GM10266 (cell line): ENCODE data around the gene ISL1.
A peak's percentile ranks its signal among the peaks of the same experiment; 100 is the strongest.

Experiments used
- DNase-seq: peaks from one replicate; pipeline ENCODE4 v3.0.0; 2012; ENCODE audit errors: extremely low spot score
- TF ChIP-seq, protein P1 (sequence below): IDR thresholded peaks from 2 replicates; pipeline ENCODE4 v1.5.1; 2012; ENCODE audit warnings: mild to moderate bottlenecking, low read depth; ENCODE audit not compliant: control insufficient read depth, insufficient read depth; ENCODE audit errors: missing control alignments

ISL1 gene

GRCh38 chr5:51379331-51379700 is 3.9 kb upstream of the ISL1 start:
- TF ChIP-seq, protein P1, sequence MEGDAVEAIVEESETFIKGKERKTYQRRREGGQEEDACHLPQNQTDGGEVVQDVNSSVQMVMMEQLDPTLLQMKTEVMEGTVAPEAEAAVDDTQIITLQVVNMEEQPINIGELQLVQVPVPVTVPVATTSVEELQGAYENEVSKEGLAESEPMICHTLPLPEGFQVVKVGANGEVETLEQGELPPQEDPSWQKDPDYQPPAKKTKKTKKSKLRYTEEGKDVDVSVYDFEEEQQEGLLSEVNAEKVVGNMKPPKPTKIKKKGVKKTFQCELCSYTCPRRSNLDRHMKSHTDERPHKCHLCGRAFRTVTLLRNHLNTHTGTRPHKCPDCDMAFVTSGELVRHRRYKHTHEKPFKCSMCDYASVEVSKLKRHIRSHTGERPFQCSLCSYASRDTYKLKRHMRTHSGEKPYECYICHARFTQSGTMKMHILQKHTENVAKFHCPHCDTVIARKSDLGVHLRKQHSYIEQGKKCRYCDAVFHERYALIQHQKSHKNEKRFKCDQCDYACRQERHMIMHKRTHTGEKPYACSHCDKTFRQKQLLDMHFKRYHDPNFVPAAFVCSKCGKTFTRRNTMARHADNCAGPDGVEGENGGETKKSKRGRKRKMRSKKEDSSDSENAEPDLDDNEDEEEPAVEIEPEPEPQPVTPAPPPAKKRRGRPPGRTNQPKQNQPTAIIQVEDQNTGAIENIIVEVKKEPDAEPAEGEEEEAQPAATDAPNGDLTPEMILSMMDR: no peak
- no peak for DNase-seq

DNA sequence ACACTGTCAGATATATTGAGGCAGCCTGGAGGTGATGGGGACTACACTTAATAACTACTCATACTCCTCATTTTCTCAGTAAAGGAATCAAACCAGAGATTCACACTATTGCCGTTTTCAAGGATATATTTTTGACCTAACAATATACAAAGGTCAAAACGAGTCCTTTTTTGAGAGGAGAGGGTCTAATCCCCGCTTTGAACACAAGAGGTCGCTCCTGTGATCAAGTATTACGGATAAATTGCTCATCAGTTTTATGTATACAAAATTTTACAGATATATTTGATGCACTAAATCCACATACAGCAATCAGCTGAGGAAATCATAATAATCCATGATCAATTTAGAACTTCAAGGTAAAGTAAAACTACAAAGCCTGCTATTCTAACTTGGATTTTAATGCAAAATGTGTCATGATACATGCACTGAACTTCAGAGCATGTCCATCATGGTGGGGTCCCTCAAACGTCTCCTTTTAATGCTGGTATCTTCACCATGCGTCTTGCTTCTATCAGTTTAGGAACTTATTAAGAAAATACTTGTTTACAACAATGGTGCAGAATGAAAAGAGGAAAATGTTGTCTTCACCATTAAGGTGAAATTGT is 2.5 kb upstream of the ISL1 start:
- TF ChIP-seq, protein P1: peak; percentile 39
- DNase-seq: no peak

DNA sequence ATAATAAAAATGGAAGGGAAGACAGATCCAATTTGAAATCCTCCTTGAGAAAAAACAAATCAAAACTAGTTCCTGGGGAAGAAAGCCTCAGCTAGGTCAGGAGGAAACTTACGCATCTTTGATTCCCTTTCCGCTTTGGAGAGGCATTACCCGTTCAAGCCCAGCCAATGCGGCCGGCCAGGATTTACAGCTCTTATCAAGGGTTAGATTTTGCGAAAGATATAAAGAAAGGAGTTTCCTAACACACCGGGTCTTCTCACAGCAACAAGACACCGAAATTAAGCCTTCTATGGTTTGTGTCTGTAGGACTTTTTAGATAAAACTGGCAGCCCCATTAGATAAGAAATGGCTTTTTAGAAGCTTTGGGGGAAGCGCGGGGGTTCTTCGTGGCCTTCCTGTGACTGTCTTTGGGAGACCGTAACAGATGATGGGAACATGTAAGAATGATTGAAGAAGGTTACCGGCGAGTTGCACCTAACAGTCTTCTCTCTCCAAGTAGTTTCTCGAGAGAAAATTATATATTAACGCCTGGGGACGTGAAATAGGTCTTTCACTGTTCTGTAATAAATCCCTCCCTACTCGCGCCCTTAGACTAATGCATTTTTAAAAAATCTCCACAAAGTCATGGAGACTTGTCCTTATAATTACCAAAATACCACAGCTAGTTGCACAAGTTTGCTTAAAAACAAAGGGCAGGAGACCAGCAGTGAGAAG is 1.3 kb upstream of the ISL1 start:
- TF ChIP-seq, protein P1: no peak
- no peak for DNase-seq

- DNase-seq: no peak
- TF ChIP-seq, protein P1: no peak
Measured at GRCh38 chr5:51382521-51383130, 622 bp upstream of the ISL1 start.

GRCh38 chr5:51384281-51384840 is 1.1 kb downstream of the ISL1 start:
- DNase-seq: no peak
- TF ChIP-seq, protein P1: no peak

DNA sequence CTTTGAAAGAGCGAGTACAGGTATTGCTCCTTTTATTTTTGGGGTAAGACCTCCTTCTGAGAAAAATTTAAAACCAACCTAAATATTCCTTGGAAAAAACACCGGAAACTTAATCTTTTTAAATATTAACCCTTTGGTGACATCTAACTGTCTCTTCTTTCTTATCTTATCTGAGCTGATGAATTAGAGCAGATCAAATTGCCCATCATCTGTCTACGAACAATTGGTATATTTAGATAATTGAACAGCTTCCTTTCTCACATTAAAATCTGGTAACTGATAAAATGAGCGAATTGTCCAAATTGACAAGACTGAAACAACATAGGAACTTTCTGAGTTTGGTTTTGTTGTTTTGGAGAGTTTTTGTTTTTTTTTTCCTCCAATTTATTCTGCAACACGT is 2.0 kb downstream of the ISL1 start:
- TF ChIP-seq, protein P1: no peak
- no peak for DNase-seq
